SK-N-SH treated with all-trans-retinoic acid at 6 μM for 48 hours (cell line): ENCODE measurements around the gene EBF4.

Experiments
- ATAC-seq: fragments of 200-7000 bp; cut with Tn5 transposase; 3 replicates; pipeline ENCODE4 v1.9.1; 2020; ENCODE audit warnings: mild to moderate bottlenecking, moderate library complexity
- ARNTL ChIP-seq: fragments of 450-650 bp; formaldehyde crosslinking; IDR thresholded peaks from 2 replicates; pipeline ENCODE4 v1.5.0; 2020; ENCODE audit warnings: low read depth, mild to moderate bottlenecking, moderate library complexity, borderline replicate concordance
- BACH2 ChIP-seq: fragments of 250-450 bp; sonication (Bioruptor Pico); IDR thresholded peaks from 2 replicates; pipeline ENCODE4 v1.9.0; 2021; ENCODE audit warnings: mild to moderate bottlenecking, borderline replicate concordance
- CSDC2 ChIP-seq: fragments of 250-450 bp; sonication (Bioruptor Pico); IDR thresholded peaks from 2 replicates; pipeline ENCODE4 v1.5.0; 2020; ENCODE audit warnings: mild to moderate bottlenecking, moderate library complexity
- ESRRG ChIP-seq: fragments of 250-450 bp; sonication (Bioruptor Pico); IDR thresholded peaks from 2 replicates; pipeline ENCODE4 v1.6.1; 2021; ENCODE audit warnings: mild to moderate bottlenecking
- GLIS3 ChIP-seq: fragments of 250-450 bp; sonication (Bioruptor Pico); IDR thresholded peaks from 2 replicates; pipeline ENCODE4 v1.5.0; 2020; ENCODE audit warnings: mild to moderate bottlenecking, moderate library complexity
- ISL1 ChIP-seq: fragments of 250-450 bp; sonication (Bioruptor Pico); IDR thresholded peaks from 2 replicates; pipeline ENCODE4 v2.1.2; 2022; ENCODE audit warnings: mild to moderate bottlenecking, moderate library complexity
- OSR1 ChIP-seq: fragments of 250-450 bp; sonication (Bioruptor Pico); IDR thresholded peaks from 2 replicates; pipeline ENCODE4 v1.8.0; 2022; ENCODE audit warnings: moderate library complexity, mild to moderate bottlenecking, inconsistent platforms
- PPARA ChIP-seq: fragments of 250-450 bp; sonication (Bioruptor Pico); IDR thresholded peaks from 2 replicates; pipeline ENCODE4 v1.5.0; 2020; ENCODE audit warnings: mild to moderate bottlenecking, borderline replicate concordance
- RARB ChIP-seq: fragments of 250-450 bp; sonication (Bioruptor Pico); IDR thresholded peaks from 2 replicates; pipeline ENCODE4 v1.8.0; 2021; ENCODE audit warnings: mild to moderate bottlenecking, moderate library complexity
- SNAI2 ChIP-seq: fragments of 250-450 bp; sonication (Bioruptor Pico); IDR thresholded peaks from 2 replicates; pipeline ENCODE4 v1.5.0; 2020; ENCODE audit warnings: mild to moderate bottlenecking, moderate library complexity
- TCF4 ChIP-seq: fragments of 250-450 bp; sonication (Bioruptor Pico); IDR thresholded peaks from 2 replicates; pipeline ENCODE4 v1.8.0; 2021; ENCODE audit warnings: mild to moderate bottlenecking, moderate library complexity, borderline replicate concordance
- TOX ChIP-seq: fragments of 250-450 bp; sonication (Bioruptor Pico); IDR thresholded peaks from 2 replicates; pipeline ENCODE4 v1.8.0; 2021; ENCODE audit warnings: mild to moderate bottlenecking, moderate library complexity, borderline replicate concordance
- ZC3H10 ChIP-seq: fragments of 250-450 bp; sonication (Bioruptor Pico); IDR thresholded peaks from 2 replicates; pipeline ENCODE4 v1.5.1; 2021; ENCODE audit warnings: mild to moderate bottlenecking, moderate library complexity
- ZFP30 ChIP-seq: fragments of 450-650 bp; formaldehyde crosslinking; IDR thresholded peaks from 2 replicates; pipeline ENCODE4 v1.5.0; 2022; ENCODE audit warnings: mild to moderate bottlenecking, moderate library complexity
- ZNF565 ChIP-seq: fragments of 450-650 bp; formaldehyde crosslinking; conservative IDR thresholded peaks from 2 replicates; pipeline ENCODE4 v1.5.0; 2020; ENCODE audit warnings: low read depth, mild to moderate bottlenecking, moderate library complexity
- ZNF70 ChIP-seq: fragments of 450-650 bp; formaldehyde crosslinking; IDR thresholded peaks from 2 replicates; pipeline ENCODE4 v1.5.0; 2020; ENCODE audit warnings: mild to moderate bottlenecking, moderate library complexity
- TF ChIP-seq, protein P1 (sequence below): fragments of 250-450 bp; sonication (Bioruptor Pico); IDR thresholded peaks from 2 replicates; pipeline ENCODE4 v1.8.0; 2021; ENCODE audit warnings: low read depth, mild to moderate bottlenecking, moderate library complexity, borderline replicate concordance
- TF ChIP-seq, protein P2 (sequence below): fragments of 250-450 bp; sonication (Bioruptor Pico); IDR thresholded peaks from 2 replicates; pipeline ENCODE4 v1.5.1; 2020; ENCODE audit warnings: low read depth, mild to moderate bottlenecking, moderate library complexity
- TF ChIP-seq, protein P3 (sequence below): fragments of 250-450 bp; sonication (Bioruptor Pico); IDR thresholded peaks from 2 replicates; pipeline ENCODE4 v1.5.1; 2021; ENCODE audit warnings: mild to moderate bottlenecking, moderate library complexity
- TF ChIP-seq, protein P4 (sequence below): fragments of 250-450 bp; sonication (Bioruptor Pico); IDR thresholded peaks from 2 replicates; pipeline ENCODE4 v1.8.0; 2020; ENCODE audit warnings: mild to moderate bottlenecking, moderate library complexity, borderline replicate concordance

EBF4 gene

DNA sequence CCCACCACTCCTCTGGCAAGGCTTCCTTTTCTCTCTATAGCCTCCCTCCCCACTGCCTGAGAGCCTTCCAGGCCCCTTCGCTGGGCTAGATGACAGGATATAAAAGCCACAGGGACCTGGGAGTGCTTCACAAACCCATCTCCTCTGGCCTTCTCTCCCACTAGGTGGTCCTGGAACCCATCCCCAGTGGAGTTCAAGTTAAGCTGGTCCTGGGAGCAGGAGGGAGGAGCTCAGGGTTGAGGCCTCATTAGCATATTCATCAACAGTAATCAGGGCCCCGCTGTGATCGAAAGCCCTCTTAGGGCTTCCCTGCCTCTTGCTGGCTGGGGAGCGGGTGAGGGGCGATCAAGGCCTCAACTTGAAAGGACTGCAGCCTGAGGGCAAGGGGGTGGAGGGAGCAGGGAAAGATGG, 9.1 kb downstream of the EBF4 start:
- no peak for ATAC-seq

DNA sequence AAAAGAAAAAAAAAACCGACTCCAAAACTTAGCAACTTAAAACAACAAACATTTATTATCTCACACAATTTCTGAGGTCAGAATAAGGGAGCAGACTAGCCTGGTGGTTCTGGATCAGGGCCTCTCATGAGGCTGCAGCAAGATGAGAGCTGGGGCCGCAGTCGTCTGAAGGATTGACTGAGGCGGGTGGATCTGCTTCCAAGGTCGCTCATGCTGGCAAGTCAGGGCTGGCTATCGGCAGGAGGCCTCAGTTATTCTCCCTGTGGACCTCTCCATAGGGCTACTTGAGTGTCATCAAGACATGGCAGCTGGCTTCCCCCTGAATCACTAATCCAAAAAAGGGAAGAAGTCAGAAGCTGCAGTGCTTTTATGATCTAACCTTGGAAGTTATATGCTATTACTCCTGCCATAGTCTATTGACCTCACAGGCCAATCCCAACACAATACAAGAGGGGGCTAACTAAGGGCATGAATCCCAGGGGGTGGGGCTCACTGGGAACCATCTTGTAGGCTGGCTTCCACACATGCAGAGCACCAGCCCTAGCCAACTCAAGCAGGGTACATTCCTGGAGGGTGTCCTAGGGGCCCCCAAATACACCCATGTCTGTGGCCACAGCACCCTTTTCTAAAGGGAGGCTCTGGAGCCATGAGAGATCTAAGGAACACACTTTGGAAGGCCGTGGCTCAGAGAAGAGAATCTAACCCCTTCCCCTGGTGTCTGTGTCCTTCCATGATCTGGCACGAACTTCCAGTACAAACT, 11.3 kb downstream of the EBF4 start:
- no peak for ATAC-seq
- no peak for TF ChIP-seq PPARA
- no peak for TF ChIP-seq ARNTL (CRISPR knock-in tag)
- TF ChIP-seq, protein P1, sequence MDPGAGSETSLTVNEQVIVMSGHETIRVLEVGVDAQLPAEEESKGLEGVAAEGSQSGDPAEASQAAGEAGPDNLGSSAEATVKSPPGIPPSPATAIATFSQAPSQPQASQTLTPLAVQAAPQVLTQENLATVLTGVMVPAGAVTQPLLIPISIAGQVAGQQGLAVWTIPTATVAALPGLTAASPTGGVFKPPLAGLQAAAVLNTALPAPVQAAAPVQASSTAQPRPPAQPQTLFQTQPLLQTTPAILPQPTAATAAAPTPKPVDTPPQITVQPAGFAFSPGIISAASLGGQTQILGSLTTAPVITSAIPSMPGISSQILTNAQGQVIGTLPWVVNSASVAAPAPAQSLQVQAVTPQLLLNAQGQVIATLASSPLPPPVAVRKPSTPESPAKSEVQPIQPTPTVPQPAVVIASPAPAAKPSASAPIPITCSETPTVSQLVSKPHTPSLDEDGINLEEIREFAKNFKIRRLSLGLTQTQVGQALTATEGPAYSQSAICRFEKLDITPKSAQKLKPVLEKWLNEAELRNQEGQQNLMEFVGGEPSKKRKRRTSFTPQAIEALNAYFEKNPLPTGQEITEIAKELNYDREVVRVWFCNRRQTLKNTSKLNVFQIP (CRISPR knock-in tag), result no peak
- no peak for TF ChIP-seq ZC3H10 (CRISPR knock-in tag)
- TF ChIP-seq CSDC2 (CRISPR knock-in tag), result no peak
- no peak for TF ChIP-seq GLIS3 (CRISPR knock-in tag)

More for the DNA sequence above, 9.1 kb downstream of the EBF4 start:
- TF ChIP-seq OSR1 (CRISPR knock-in tag), result no peak
- no peak for TF ChIP-seq TCF4 (CRISPR knock-in tag)
- TF ChIP-seq BACH2, result no peak
- TF ChIP-seq ZNF70 (CRISPR knock-in tag), result no peak
- TF ChIP-seq SNAI2 (CRISPR knock-in tag), result no peak
- TF ChIP-seq ZC3H10 (CRISPR knock-in tag), result no peak
- no peak for TF ChIP-seq ESRRG (CRISPR knock-in tag)
- TF ChIP-seq ZFP30 (CRISPR knock-in tag), result no peak
- TF ChIP-seq, protein P1 (CRISPR knock-in tag), result no peak
- no peak for TF ChIP-seq ZNF565
- TF ChIP-seq PPARA, result no peak
- TF ChIP-seq ISL1 (CRISPR knock-in tag), result no peak

DNA sequence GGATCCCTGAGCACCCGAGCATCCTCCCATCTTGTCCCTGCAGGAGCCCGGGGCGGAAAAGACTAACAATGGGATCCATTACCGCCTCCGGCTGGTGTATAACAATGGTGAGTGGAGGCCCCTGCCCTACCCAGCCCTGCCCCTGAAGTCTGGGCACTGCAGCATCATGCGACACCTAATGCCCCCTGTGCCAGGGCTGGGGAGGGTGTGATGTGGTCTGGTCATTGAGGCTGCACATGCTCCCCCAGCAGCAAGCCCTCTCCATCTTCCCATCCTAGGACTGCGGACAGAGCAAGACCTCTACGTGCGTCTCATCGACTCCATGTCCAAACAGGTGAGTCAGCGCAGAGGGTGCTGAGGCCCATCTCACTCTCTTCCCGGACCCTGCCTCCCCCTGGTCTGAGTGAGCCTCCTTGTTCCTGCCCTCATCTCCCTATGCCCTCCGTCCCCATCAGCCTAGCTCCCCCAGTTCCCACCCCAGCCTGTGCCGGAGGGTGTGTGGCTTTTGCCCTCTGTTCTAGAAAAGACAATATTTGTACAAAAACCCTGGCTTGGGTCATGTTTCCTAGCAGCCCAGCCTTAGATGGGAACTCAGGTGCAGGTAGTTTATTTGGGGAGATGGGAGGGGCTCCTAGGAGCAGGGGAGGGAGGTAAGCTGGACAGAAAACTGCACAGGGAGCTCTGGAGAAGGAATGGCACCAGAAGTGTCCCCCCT, 13.5 kb downstream of the EBF4 start:
- no peak for ATAC-seq

DNA sequence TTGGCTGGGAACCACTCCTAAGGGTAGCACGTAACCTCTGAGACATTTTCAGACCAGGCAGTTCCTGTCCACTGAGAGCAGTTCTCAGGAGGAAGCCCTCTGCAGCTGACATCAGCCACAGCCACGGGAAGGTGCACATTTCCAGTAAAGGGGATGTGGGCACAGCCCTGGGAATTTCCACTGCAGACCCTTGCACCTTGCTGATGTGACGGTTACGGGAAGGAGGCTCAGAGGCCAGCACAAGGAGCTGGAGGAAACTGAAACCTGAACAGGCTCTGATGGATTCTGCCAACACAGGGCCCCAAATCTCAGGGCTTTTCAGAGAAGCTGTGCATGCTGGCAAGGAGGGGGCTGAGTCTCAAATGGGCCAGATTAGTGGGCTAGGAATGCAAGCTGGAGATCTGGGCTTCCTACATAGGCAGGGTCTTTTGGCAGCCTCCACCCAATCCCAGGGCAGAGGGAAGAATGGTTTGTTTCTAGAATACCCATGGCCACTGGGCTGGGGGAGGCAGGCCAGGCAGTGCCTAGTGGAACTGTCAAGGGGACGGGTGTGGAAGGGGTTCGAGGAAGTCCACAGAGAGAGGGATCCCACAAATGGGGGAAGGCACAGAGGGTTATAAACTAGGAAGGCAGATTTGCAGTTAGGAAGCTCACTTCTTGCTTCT, 14.2 kb downstream of the EBF4 start:
- no peak for TF ChIP-seq RARB
- no peak for TF ChIP-seq TOX (CRISPR knock-in tag)
- TF ChIP-seq ZFP30 (CRISPR knock-in tag), result no peak
- TF ChIP-seq, protein P2, sequence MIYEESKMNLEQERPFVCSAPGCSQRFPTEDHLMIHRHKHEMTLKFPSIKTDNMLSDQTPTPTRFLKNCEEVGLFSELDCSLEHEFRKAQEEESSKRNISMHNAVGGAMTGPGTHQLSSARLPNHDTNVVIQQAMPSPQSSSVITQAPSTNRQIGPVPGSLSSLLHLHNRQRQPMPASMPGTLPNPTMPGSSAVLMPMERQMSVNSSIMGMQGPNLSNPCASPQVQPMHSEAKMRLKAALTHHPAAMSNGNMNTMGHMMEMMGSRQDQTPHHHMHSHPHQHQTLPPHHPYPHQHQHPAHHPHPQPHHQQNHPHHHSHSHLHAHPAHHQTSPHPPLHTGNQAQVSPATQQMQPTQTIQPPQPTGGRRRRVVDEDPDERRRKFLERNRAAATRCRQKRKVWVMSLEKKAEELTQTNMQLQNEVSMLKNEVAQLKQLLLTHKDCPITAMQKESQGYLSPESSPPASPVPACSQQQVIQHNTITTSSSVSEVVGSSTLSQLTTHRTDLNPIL, result no peak
- TF ChIP-seq ZC3H10 (CRISPR knock-in tag), result no peak
- no peak for ATAC-seq

More for the DNA sequence above, 13.5 kb downstream of the EBF4 start:
- TF ChIP-seq, protein P3, sequence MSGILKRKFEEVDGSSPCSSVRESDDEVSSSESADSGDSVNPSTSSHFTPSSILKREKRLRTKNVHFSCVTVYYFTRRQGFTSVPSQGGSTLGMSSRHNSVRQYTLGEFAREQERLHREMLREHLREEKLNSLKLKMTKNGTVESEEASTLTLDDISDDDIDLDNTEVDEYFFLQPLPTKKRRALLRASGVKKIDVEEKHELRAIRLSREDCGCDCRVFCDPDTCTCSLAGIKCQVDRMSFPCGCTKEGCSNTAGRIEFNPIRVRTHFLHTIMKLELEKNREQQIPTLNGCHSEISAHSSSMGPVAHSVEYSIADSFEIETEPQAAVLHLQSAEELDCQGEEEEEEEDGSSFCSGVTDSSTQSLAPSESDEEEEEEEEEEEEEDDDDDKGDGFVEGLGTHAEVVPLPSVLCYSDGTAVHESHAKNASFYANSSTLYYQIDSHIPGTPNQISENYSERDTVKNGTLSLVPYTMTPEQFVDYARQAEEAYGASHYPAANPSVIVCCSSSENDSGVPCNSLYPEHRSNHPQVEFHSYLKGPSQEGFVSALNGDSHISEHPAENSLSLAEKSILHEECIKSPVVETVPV (CRISPR knock-in tag), result no peak
- TF ChIP-seq, protein P4, sequence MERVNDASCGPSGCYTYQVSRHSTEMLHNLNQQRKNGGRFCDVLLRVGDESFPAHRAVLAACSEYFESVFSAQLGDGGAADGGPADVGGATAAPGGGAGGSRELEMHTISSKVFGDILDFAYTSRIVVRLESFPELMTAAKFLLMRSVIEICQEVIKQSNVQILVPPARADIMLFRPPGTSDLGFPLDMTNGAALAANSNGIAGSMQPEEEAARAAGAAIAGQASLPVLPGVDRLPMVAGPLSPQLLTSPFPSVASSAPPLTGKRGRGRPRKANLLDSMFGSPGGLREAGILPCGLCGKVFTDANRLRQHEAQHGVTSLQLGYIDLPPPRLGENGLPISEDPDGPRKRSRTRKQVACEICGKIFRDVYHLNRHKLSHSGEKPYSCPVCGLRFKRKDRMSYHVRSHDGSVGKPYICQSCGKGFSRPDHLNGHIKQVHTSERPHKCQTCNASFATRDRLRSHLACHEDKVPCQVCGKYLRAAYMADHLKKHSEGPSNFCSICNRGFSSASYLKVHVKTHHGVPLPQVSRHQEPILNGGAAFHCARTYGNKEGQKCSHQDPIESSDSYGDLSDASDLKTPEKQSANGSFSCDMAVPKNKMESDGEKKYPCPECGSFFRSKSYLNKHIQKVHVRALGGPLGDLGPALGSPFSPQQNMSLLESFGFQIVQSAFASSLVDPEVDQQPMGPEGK (CRISPR knock-in tag), result no peak
- TF ChIP-seq ARNTL (CRISPR knock-in tag), result no peak
- no peak for TF ChIP-seq PPARA
- TF ChIP-seq BACH2, result no peak
- TF ChIP-seq ZFP30 (CRISPR knock-in tag), result no peak
- no peak for TF ChIP-seq ZNF70 (CRISPR knock-in tag)
